ENCODE data around the gene ARNT2. TPM values are rescaled to one million over a fixed set of nuclear protein-coding genes. Genes with fewer than 3 reads are reported as not detected.

The ARNT2 gene
- total and polyA plus RNA-seq, 3 experiments from 2014 or later: 0.11 to 0.13 TPM; not detected in 1

- H3K27ac Mint-ChIP-seq: no peak overlapping the region
- CTCF ChIA-PET: no interaction called here
- no peaks in the 10 kb centered on the region for H3K4me1 Mint-ChIP-seq
- H3K4me3 ChIP-seq (ENCODE audit: low read length): no peak overlapping the region
- no peak for DNase-seq
- H3K36me3 Mint-ChIP-seq: no peaks in the 10 kb centered on the region
- no peaks in the 10 kb centered on the region for H3K36me3 ChIP-seq (ENCODE audit: insufficient read depth, low read length)
- H3K4me1 ChIP-seq (ENCODE audit: insufficient read depth, low read length): no peaks in the 10 kb centered on the region
- POLR2A ChIA-PET: no interaction called here
- no peaks in the 10 kb centered on the region for H3K9me3 Mint-ChIP-seq
- H3K27me3 ChIP-seq (ENCODE audit: insufficient read depth, low read length, poor library complexity, severe bottlenecking): no peaks in the 10 kb centered on the region
- H3K4me3 Mint-ChIP-seq: no peak overlapping the region
- H3K27ac ChIP-seq (ENCODE audit: low read depth, low read length): no peak overlapping the region
- H3K9me3 ChIP-seq (ENCODE audit: low read length): no peaks in the 10 kb centered on the region
- H3K27me3 Mint-ChIP-seq: peaks cover 0 to 59% of the 10 kb centered on the region in 2 donors
Observed at GRCh38 chr15:80468796-80469195, 64.6 kb downstream of the ARNT2 start.

GRCh38 chr15:80471881-80472280 is 67.7 kb downstream of the ARNT2 start:
- DNase-seq: no peak
- no peak overlapping the region for H3K27ac ChIP-seq (ENCODE audit: low read depth, low read length)
- Mint-ChIP-seq H3K4me1 (no peaks in the 10 kb centered on the region), H3K4me3 (no peak overlapping the region), H3K27ac (no peak overlapping the region), H3K36me3 (peaks cover 0 to under 1% (median under 1%) of the 10 kb centered on the region in 3 donors), H3K27me3 (peaks cover 0 to 49% of the 10 kb centered on the region in 2 donors), H3K9me3 (peaks cover 0 to 6% (median 6%) of the 10 kb centered on the region in 5 donors)
- no peaks in the 10 kb centered on the region for H3K36me3 ChIP-seq (ENCODE audit: insufficient read depth, low read length)
- no peak overlapping the region for H3K4me3 ChIP-seq (ENCODE audit: low read length)
- CTCF ChIA-PET: no interaction called here
- no peaks in the 10 kb centered on the region for H3K9me3 ChIP-seq (ENCODE audit: low read length)
- POLR2A ChIA-PET: no interaction called here
- H3K27me3 ChIP-seq (ENCODE audit: insufficient read depth, low read length, poor library complexity, severe bottlenecking): no peaks in the 10 kb centered on the region
- no peaks in the 10 kb centered on the region for H3K4me1 ChIP-seq (ENCODE audit: insufficient read depth, low read length)

GRCh38 chr15:80473286-80474223 is 69.4 kb downstream of the ARNT2 start:
- Mint-ChIP-seq H3K9me3 (peaks cover 3 to 10% (median 6%) of the 10 kb centered on the region in 5 donors), H3K4me1 (no peaks in the 10 kb centered on the region), H3K27me3 (peaks cover 0 to 35% of the 10 kb centered on the region in 2 donors), H3K27ac (no peak overlapping the region), H3K36me3 (peaks cover 0 to 4% (median 1%) of the 10 kb centered on the region in 3 donors), H3K4me3 (no peak overlapping the region)
- Histone ChIP-seq H3K27ac (ENCODE audit: low read depth, low read length) (no peak overlapping the region), H3K9me3 (ENCODE audit: low read length) (no peaks in the 10 kb centered on the region), H3K4me1 (ENCODE audit: insufficient read depth, low read length) (no peaks in the 10 kb centered on the region), H3K4me3 (ENCODE audit: low read length) (no peak overlapping the region), H3K27me3 (ENCODE audit: insufficient read depth, low read length, poor library complexity, severe bottlenecking) (no peaks in the 10 kb centered on the region), H3K36me3 (ENCODE audit: insufficient read depth, low read length) (no peaks in the 10 kb centered on the region)
- ChIA-PET POLR2A (no interaction called here), CTCF (interaction anchor here (1.9 kb wide), 1 partner anchor 17 kb away, joined by 7 read pairs; no protein-coding TSS in a partner anchor)
- no peak for DNase-seq

- Mint-ChIP-seq H3K9me3 (peaks cover 3 to 10% (median 6%) of the 10 kb centered on the region in 5 donors), H3K4me1 (no peaks in the 10 kb centered on the region), H3K4me3 (no peak overlapping the region), H3K36me3 (peaks cover 0 to 4% (median 1%) of the 10 kb centered on the region in 3 donors), H3K27me3 (peaks cover 0 to 31% of the 10 kb centered on the region in 2 donors), H3K27ac (no peak overlapping the region)
- Histone ChIP-seq H3K27ac (ENCODE audit: low read depth, low read length) (no peak overlapping the region), H3K9me3 (ENCODE audit: low read length) (no peaks in the 10 kb centered on the region), H3K27me3 (ENCODE audit: insufficient read depth, low read length, poor library complexity, severe bottlenecking) (no peaks in the 10 kb centered on the region), H3K4me3 (ENCODE audit: low read length) (no peak overlapping the region), H3K4me1 (ENCODE audit: insufficient read depth, low read length) (no peaks in the 10 kb centered on the region), H3K36me3 (ENCODE audit: insufficient read depth, low read length) (no peaks in the 10 kb centered on the region)
- CTCF ChIA-PET: interaction anchor here (0.9 to 1.9 kb wide), 2 partner anchors 18 to 20 kb away, joined by 3 to 7 read pairs; no protein-coding TSS in a partner anchor
- POLR2A ChIA-PET: no interaction called here
- no peak for DNase-seq
Observed at GRCh38 chr15:80474224-80475215, 70.3 kb downstream of the ARNT2 start.

GRCh38 chr15:80475572-80475971 is 71.4 kb downstream of the ARNT2 start:
- no peaks in the 10 kb centered on the region for H3K4me1 ChIP-seq (ENCODE audit: insufficient read depth, low read length)
- no peaks in the 10 kb centered on the region for H3K9me3 ChIP-seq (ENCODE audit: low read length)
- peaks cover 2 to 22% of the 10 kb centered on the region in 2 donors for H3K27me3 Mint-ChIP-seq
- no peak for DNase-seq
- no peak overlapping the region for H3K4me3 ChIP-seq (ENCODE audit: low read length)
- H3K27ac Mint-ChIP-seq: no peak overlapping the region
- H3K4me1 Mint-ChIP-seq: no peaks in the 10 kb centered on the region
- H3K27me3 ChIP-seq (ENCODE audit: insufficient read depth, low read length, poor library complexity, severe bottlenecking): no peaks in the 10 kb centered on the region
- H3K4me3 Mint-ChIP-seq: no peak overlapping the region
- peaks cover 3 to 10% (median 6%) of the 10 kb centered on the region in 5 donors for H3K9me3 Mint-ChIP-seq
- H3K27ac ChIP-seq (ENCODE audit: low read depth, low read length): no peak overlapping the region
- ChIA-PET POLR2A (no interaction called here), CTCF (interaction anchor here (1.9 kb wide), 1 partner anchor 19 kb away, joined by 7 read pairs; no protein-coding TSS in a partner anchor)
- no peaks in the 10 kb centered on the region for H3K36me3 ChIP-seq (ENCODE audit: insufficient read depth, low read length)
- H3K36me3 Mint-ChIP-seq: peaks cover 0 to 4% (median 1%) of the 10 kb centered on the region in 3 donors

GRCh38 chr15:80476036-80476435 is 71.9 kb downstream of the ARNT2 start:
- peaks cover 3 to 10% (median 6%) of the 10 kb centered on the region in 5 donors for H3K9me3 Mint-ChIP-seq
- H3K27ac Mint-ChIP-seq: no peak overlapping the region
- peaks cover 2 to 19% of the 10 kb centered on the region in 2 donors for H3K27me3 Mint-ChIP-seq
- Histone ChIP-seq H3K9me3 (ENCODE audit: low read length) (no peaks in the 10 kb centered on the region), H3K4me3 (ENCODE audit: low read length) (no peak overlapping the region), H3K4me1 (ENCODE audit: insufficient read depth, low read length) (no peaks in the 10 kb centered on the region), H3K27me3 (ENCODE audit: insufficient read depth, low read length, poor library complexity, severe bottlenecking) (no peaks in the 10 kb centered on the region), H3K27ac (ENCODE audit: low read depth, low read length) (no peak overlapping the region), H3K36me3 (ENCODE audit: insufficient read depth, low read length) (no peaks in the 10 kb centered on the region)
- CTCF ChIA-PET: no interaction called here
- H3K4me1 Mint-ChIP-seq: no peaks in the 10 kb centered on the region
- POLR2A ChIA-PET: no interaction called here
- H3K4me3 Mint-ChIP-seq: no peak overlapping the region
- H3K36me3 Mint-ChIP-seq: peaks cover 0 to 4% (median 1%) of the 10 kb centered on the region in 3 donors
- DNase-seq: no peak

GRCh38 chr15:80478075-80478474 is 73.9 kb downstream of the ARNT2 start:
- H3K4me1 ChIP-seq (ENCODE audit: insufficient read depth, low read length): no peaks in the 10 kb centered on the region
- no peaks in the 10 kb centered on the region for H3K9me3 ChIP-seq (ENCODE audit: low read length)
- H3K36me3 ChIP-seq (ENCODE audit: insufficient read depth, low read length): no peaks in the 10 kb centered on the region
- ChIA-PET CTCF (no interaction called here), POLR2A (no interaction called here)
- no peak overlapping the region for H3K4me3 Mint-ChIP-seq
- no peak overlapping the region for H3K4me3 ChIP-seq (ENCODE audit: low read length)
- no peaks in the 10 kb centered on the region for H3K4me1 Mint-ChIP-seq
- H3K9me3 Mint-ChIP-seq: peaks cover 3 to 10% (median 6%) of the 10 kb centered on the region in 5 donors
- no peak for DNase-seq
- H3K36me3 Mint-ChIP-seq: peaks cover 0 to 4% (median 1%) of the 10 kb centered on the region in 3 donors
- no peak overlapping the region for H3K27ac ChIP-seq (ENCODE audit: low read depth, low read length)
- peaks cover 2 to 6% of the 10 kb centered on the region in 2 donors for H3K27me3 Mint-ChIP-seq
- no peaks in the 10 kb centered on the region for H3K27me3 ChIP-seq (ENCODE audit: insufficient read depth, low read length, poor library complexity, severe bottlenecking)
- no peak overlapping the region for H3K27ac Mint-ChIP-seq
